ENCODE measurements around the gene PTBP1. TPM values are rescaled to one million over a fixed set of nuclear protein-coding genes. Genes with fewer than 3 reads are reported as not detected.

PTBP1 gene
- total RNA-seq, 2 donors from 2014 or later = 284 to 457 TPM

GRCh38 chr19:825897-826644, 28.8 kb downstream of the PTBP1 start:
- TF ChIP-seq CTCF (IDR thresholded peaks at IDR 0.05) = no peak
- Histone ChIP-seq H3K9ac (ENCODE audit: low read depth in 2 of 2, low read length in 2 of 2) (no peak overlapping the region), H3K27me3 (peaks cover 32% of the 10 kb centered on the region), H3K4me3 (no peak overlapping the region), H3K36me3 (no peaks in the 10 kb centered on the region), H3K27ac (no peak overlapping the region), H3K4me1 (no peaks in the 10 kb centered on the region), H3K9me3 (no peaks in the 10 kb centered on the region)
- intact Hi-C loops (cut with DNase I) = no loop called here
- no peak for DNase-seq

- no peak for TF ChIP-seq CTCF (IDR thresholded peaks at IDR 0.05)
- no peak overlapping the region for H3K9ac ChIP-seq (ENCODE audit: low read depth in 2 of 2, low read length in 2 of 2)
- intact Hi-C loops (cut with DNase I) = no loop called here
- H3K4me3 ChIP-seq = no peak overlapping the region
- H3K36me3 ChIP-seq = no peaks in the 10 kb centered on the region
- no peak overlapping the region for H3K27ac ChIP-seq
- no peaks in the 10 kb centered on the region for H3K9me3 ChIP-seq
- no peak for DNase-seq
- no peaks in the 10 kb centered on the region for H3K4me1 ChIP-seq
- H3K27me3 ChIP-seq = peaks cover 26% of the 10 kb centered on the region
Measured at GRCh38 chr19:827314-827709, 30.1 kb downstream of the PTBP1 start.

DNA sequence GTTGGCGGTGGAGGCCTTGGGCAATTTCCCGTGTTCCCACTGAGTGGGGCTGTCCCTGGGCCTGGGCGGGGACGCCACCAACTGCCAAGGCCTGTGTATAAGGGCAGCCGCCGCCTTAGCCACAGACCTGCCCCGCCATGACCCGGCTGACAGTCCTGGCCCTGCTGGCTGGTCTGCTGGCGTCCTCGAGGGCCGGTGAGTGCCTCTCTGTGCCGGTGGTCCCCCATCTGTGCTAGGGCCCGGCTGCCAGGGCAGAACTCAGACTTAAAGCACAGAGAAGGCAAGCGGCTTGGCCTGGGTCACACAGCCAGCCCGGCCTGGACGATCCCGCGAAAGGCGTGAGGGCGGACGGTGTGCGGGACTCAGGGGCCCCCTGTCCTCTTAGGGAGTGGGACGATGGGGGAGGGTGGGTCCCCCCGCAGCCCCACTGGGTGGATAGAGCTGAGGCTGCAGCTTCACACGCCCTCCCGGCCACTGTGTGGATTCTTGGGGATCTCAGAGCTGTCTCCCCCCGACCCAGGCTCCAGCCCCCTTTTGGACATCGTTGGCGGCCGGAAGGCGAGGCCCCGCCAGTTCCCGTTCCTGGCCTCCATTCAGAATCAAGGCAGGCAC, 30.6 kb downstream of the PTBP1 start, which contains the start of gene AZU1:
Gene AZU1, plus strand, starts transcription at position 128 of the 612 bp plus-strand sequence. Its CDS starts 10 bp downstream, at position 138.
- Histone ChIP-seq H3K27ac (no peak within 1 kb of the TSS), H3K36me3 (no peaks in the 10 kb centered on the region), H3K9me3 (no peaks in the 10 kb centered on the region), H3K4me3 (no peak within 1 kb of the TSS), H3K4me1 (no peaks in the 10 kb centered on the region), H3K9ac (ENCODE audit: low read depth in 2 of 2, low read length in 2 of 2) (no peak within 1 kb of the TSS), H3K27me3 (peaks cover 21% of the 10 kb centered on the region)
- no peak for DNase-seq
- intact Hi-C loops (cut with DNase I) = no loop called here
- TF ChIP-seq CTCF (IDR thresholded peaks at IDR 0.05) = no peak

DNA sequence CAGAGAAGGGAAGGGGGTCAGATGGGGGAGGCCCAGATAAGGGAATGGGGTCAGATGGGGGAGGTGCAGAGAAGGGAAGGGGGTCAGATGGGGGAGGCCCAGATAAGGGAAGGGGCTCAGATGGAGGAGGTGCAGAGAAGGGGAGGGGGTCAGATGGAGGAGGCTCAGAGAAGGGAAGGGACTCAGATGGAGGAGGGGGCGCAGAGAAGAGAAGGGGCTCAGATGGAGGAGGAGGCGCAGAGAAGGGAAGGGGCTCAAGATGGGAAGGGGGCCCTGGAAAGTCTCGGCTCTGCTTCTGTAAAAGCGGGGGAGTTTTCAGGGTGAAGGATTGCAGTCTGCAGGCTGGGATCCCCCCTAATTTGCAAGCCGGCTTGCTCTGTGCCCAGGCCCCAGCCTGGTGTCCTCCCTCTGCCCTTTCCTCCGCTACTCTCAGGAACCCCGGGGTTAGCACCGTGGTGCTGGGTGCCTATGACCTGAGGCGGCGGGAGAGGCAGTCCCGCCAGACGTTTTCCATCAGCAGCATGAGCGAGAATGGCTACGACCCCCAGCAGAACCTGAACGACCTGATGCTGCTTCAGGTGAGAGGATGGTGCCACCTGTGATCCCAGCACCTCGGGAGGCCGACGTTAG, 32.0 kb downstream of the PTBP1 start:
- H3K36me3 ChIP-seq = no peaks in the 10 kb centered on the region
- intact Hi-C loops (cut with DNase I) = no loop called here
- H3K27ac ChIP-seq = no peak overlapping the region
- peaks cover 15% of the 10 kb centered on the region for H3K27me3 ChIP-seq
- no peaks in the 10 kb centered on the region for H3K9me3 ChIP-seq
- DNase-seq = no peak
- no peak for TF ChIP-seq CTCF (IDR thresholded peaks at IDR 0.05)
- H3K9ac ChIP-seq (ENCODE audit: low read depth in 2 of 2, low read length in 2 of 2) = no peak overlapping the region
- H3K4me1 ChIP-seq = no peaks in the 10 kb centered on the region
- H3K4me3 ChIP-seq = no peak overlapping the region

- Histone ChIP-seq H3K4me1 (no peaks in the 10 kb centered on the region), H3K9ac (ENCODE audit: low read depth in 2 of 2, low read length in 2 of 2) (no peak overlapping the region), H3K4me3 (no peak overlapping the region), H3K27ac (no peak overlapping the region), H3K27me3 (peaks cover 19% of the 10 kb centered on the region), H3K9me3 (no peaks in the 10 kb centered on the region), H3K36me3 (no peaks in the 10 kb centered on the region)
- TF ChIP-seq CTCF (IDR thresholded peaks at IDR 0.05) = no peak
- intact Hi-C loops (cut with DNase I) = no loop called here
- no peak for DNase-seq
Measured at GRCh38 chr19:831407-832369, 34.4 kb downstream of the PTBP1 start.

Data from colonic mucosa (tissue), 4 donors.